ENCODE data around the gene PODXL.

Gene PODXL

GRCh38 chr7:131563918-131564317 lies 7.5 kb upstream of the PODXL start:
- DNase-seq, result no peak

GRCh38 chr7:131562941-131563340 lies 6.5 kb upstream of the PODXL start:
- DNase-seq, result no peak

GRCh38 chr7:131560061-131560460 lies 3.6 kb upstream of the PODXL start:
- DNase-seq, result no peak

- DNase-seq, result no peak
Measured at GRCh38 chr7:131557652-131558385, 1.4 kb upstream of the PODXL start.

GRCh38 chr7:131556909-131557651 lies 652 bp upstream of the PODXL start:
- no peak for DNase-seq

GRCh38 chr7:131555552-131556052 lies 826 bp downstream of the PODXL start:
- DNase-seq, result no peak

- DNase-seq, result no peak
Measured at GRCh38 chr7:131554880-131555516, 1.4 kb downstream of the PODXL start.

GRCh38 chr7:131553931-131554330 lies 2.5 kb downstream of the PODXL start:
- no peak for DNase-seq

GRCh38 chr7:131552053-131552452 lies 4.4 kb downstream of the PODXL start:
- DNase-seq, result no peak

GRCh38 chr7:131550846-131551245 lies 5.6 kb downstream of the PODXL start:
- no peak for DNase-seq

GRCh38 chr7:131548371-131548770 lies 8.1 kb downstream of the PODXL start:
- no peak for DNase-seq

GRCh38 chr7:131547589-131547988 lies 8.8 kb downstream of the PODXL start:
- no peak for DNase-seq

- DNase-seq, result peak; percentile 47
Measured at GRCh38 chr7:131546583-131547141, 9.8 kb downstream of the PODXL start.

- DNase-seq, result no peak
Measured at GRCh38 chr7:131546126-131546525, 10.3 kb downstream of the PODXL start.

GRCh38 chr7:131544449-131545301 lies 11.8 kb downstream of the PODXL start:
- no peak for DNase-seq

GRCh38 chr7:131544021-131544420 lies 12.4 kb downstream of the PODXL start:
- no peak for DNase-seq

GRCh38 chr7:131543298-131543697 lies 13.1 kb downstream of the PODXL start:
- DNase-seq, result no peak

- no peak for DNase-seq
Measured at GRCh38 chr7:131540491-131541162, 15.8 kb downstream of the PODXL start.

GRCh38 chr7:131538813-131539179 lies 17.6 kb downstream of the PODXL start:
- no peak for DNase-seq

GRCh38 chr7:131538071-131538812 lies 18.2 kb downstream of the PODXL start:
- no peak for DNase-seq

- no peak for DNase-seq
Measured at GRCh38 chr7:131537571-131537978, 18.9 kb downstream of the PODXL start.
